Fibroblast of gingiva (primary cell): ENCODE results near the gene MRPL4.
"Not testable (repeated sequence)": the region's sequence is repeated elsewhere in the genome, so short reads cannot be mapped to it uniquely, and the experiment has no call there.

ENCODE experiments used
- DNase-seq: peaks from one replicate; pipeline ENCODE4 v3.0.0-alpha.2; 2011; ENCODE audit warnings: low read depth

The MRPL4 gene

GRCh38 chr19:10230173-10230860, 21.7 kb upstream of the MRPL4 start:
- DNase-seq: peak; percentile 23

GRCh38 chr19:10230861-10231611, 21.0 kb upstream of the MRPL4 start, which contains the start of gene S1PR2:
Gene S1PR2 (minus strand): TSS chr19:10231331. CDS start chr19:10224905, 6,426 bp downstream.
- DNase-seq: peak; percentile 67

GRCh38 chr19:10231612-10232228, 20.3 kb upstream of the MRPL4 start:
- no peak for DNase-seq

GRCh38 chr19:10233946-10234345, 18.1 kb upstream of the MRPL4 start:
- no peak for DNase-seq

GRCh38 chr19:10235003-10235402, 17.0 kb upstream of the MRPL4 start:
- no peak for DNase-seq

- not testable (repeated sequence) for DNase-seq
Observed at GRCh38 chr19:10235409-10235808, 16.6 kb upstream of the MRPL4 start.

GRCh38 chr19:10237702-10238101, 14.3 kb upstream of the MRPL4 start:
- no peak for DNase-seq

- peak; percentile 60 for DNase-seq
Observed at GRCh38 chr19:10238172-10238783, 13.7 kb upstream of the MRPL4 start.

- DNase-seq: not testable (repeated sequence)
Observed at GRCh38 chr19:10241826-10242449, 10.1 kb upstream of the MRPL4 start.

GRCh38 chr19:10243606-10244005, 8.4 kb upstream of the MRPL4 start:
- no peak for DNase-seq

- no peak for DNase-seq
Observed at GRCh38 chr19:10245189-10245939, 6.7 kb upstream of the MRPL4 start.

GRCh38 chr19:10246511-10246910, 5.5 kb upstream of the MRPL4 start:
- DNase-seq: no peak

- no peak for DNase-seq
Observed at GRCh38 chr19:10252707-10253106, 693 bp downstream of the MRPL4 start.

- DNase-seq: no peak
Observed at GRCh38 chr19:10254244-10254643, 2.2 kb downstream of the MRPL4 start.

GRCh38 chr19:10255358-10255757, 3.3 kb downstream of the MRPL4 start:
- DNase-seq: no peak

GRCh38 chr19:10256551-10256950, 4.5 kb downstream of the MRPL4 start:
- no peak for DNase-seq

GRCh38 chr19:10256970-10257615, 5.1 kb downstream of the MRPL4 start:
- DNase-seq: no peak

GRCh38 chr19:10258080-10258710, 6.2 kb downstream of the MRPL4 start:
- no peak for DNase-seq

GRCh38 chr19:10259162-10259905, 7.3 kb downstream of the MRPL4 start:
- DNase-seq: peak; percentile 74

- no peak for DNase-seq
Observed at GRCh38 chr19:10260141-10260584, 8.1 kb downstream of the MRPL4 start.
